Superior temporal gyrus (tissue), 1 donor: ENCODE data around the gene SNHG17.
A peak's percentile ranks its signal among the peaks of the same experiment; 100 is the strongest.
"Not testable (repeated sequence)": the region's sequence is repeated elsewhere in the genome, so short reads cannot be mapped to it uniquely, and the experiment has no call there.

Experiments used
- DNase-seq: peaks from one replicate; pipeline ENCODE4 v3.0.0-alpha.2; 2016; ENCODE audit errors: extremely low spot score

SNHG17 gene

DNA sequence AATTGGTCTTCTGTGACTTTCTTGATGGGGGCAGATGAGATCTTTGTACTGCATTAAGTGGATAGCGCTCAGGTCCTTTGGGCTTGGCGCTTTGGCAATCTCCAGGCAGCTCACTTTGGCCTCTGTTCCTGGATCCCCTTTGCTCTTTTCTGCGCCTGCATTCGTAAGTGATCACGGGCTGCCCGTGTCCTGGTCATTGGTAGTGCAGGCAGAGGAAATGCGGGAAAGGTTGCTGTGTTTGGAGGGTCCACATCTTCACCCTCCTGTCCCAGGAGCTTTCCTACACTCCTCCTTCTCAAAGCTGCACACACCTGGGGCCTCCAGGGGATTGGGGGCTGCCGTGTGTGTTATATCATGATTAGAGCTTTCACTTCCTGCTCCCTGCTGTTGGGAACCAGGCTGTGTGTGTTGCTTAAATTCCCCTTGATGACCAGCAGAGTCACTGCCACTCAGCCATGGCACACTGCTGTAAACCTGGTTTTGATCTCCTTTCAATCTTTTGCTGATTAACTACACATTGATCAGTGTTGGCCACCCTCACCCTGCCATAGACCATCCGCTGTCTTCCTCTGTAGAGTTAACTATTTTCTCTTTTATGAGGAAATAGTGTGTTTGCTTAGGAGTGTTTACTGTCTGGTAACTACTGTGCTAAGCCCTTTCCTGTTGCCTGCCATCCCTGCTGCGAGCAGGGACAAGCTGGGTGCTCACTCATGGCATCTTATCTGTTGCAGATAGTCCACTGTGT, 13.0 kb upstream of the SNHG17 start:
- DNase-seq: no peak

DNA sequence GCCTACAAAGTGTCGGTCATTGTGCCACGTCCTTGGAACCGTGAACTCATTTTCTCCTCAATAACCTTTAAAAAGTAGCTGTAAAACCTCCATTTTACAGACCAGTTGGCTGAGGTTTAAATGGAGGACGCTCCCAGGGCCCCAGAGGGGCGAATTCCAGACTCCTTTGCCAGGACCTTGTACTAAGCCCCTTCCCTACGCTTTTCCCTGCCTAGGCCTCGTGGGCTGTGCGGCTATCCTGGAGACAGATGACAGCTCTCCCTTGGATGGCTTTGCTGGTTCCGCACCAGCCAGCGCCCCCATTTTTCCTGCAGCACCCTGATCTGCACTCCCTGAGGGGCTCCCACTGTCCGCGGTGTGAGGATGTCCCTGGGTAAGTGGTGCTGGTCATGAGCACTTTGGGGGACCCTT, 12.1 kb upstream of the SNHG17 start:
- DNase-seq: no peak

DNA sequence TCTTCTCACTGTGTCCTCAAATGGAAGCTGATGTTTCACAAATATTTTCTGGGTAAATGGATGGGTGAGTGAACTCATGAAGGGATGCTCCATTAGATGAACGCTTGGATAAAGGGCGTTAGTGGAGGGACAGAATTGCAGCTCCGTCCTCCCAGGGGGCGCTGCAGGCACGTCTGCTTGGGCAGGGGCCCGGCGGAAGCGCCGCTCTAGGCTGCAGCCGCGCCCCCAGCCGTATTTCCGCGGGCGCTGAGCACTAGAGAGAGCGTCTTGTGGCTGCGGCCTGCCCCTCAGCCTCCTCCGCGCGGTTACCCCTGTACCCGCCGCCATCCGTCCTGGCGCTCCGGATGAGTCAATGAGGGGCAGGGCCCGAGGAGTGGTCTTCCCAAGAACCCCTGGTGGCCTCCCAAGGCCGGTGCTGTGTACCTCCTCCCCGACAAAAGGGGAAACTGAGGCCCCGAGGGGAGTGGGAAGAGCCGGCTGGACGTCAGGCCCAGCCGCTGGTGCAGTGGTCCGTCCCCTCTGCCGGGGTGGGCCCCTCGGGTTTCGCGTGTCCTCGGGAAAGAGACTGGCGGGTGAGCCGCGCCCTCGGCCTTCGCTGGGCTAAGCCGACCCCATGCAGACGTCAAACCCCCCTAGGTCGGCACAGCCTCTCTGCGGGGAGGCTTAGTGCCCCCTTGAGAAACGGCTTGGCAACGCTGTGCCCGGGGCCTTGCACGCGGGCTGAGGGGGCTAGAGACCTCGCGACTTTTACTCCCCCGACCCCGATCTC, 11.5 kb upstream of the SNHG17 start:
- DNase-seq: peak; percentile 93

DNA sequence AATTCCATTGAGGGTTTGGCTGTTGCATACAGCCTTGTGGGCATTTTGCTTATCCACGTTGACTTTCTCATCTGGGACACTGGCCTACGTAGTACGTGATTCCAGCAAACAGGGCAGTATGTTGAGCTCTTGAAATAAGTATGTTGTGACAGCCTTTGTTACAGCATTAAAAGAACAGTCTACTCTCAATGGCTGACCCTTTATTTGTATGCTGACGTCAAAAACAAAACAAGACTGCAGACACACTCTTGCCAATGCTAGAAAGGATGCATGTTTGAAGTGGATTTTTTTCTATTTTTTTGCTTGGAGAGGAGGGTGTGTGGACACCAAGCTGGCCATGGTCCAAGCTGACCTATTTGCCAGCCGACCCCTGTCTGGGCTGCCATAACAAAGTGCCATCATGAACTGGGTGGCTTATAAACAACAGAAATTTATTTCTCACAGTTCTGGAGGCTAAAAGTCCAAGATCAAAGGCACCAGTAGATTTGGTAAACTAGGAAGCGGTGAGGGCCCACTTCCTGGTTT, 10.8 kb upstream of the SNHG17 start:
- no peak for DNase-seq

DNA sequence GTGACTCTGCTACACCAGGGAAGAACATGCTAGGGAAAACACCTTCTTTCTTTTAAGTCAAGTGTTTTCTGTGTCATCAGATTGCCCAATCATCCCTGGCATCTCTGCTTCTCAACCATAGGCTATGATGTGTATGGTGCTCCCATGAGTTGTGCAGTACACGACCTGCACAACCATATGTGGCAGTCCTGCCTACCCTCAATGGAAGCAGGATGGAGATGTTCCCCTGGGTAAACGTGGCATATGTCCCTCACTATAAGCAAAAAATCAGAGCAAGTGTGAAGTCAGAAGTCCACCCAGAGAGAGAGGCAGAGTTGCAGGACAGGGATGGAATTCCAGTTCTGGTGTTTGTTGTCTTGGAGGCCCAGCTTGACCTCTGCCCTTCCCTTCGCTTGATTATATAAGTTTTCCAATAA, 10.3 kb upstream of the SNHG17 start:
- DNase-seq: no peak

DNA sequence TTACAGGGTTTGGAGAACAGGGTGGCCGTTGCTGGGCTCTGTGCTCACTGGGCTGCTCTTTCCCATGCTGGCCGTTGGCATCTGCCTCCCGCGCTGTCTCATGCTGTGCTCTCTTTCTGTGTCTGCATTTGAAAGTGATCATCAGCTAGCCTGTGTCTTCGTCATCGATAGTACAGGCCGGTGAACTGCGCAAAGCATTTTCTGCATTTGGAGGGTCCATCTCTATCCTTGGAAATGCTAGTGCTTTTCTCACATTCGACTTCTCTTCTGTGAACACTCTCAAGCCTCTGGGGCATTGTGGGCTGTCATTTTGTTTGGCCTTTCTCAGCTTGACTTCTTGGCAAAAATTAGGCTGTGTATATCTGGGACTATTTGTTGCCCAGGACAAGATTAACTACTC, 6.8 kb upstream of the SNHG17 start:
- no peak for DNase-seq

DNA sequence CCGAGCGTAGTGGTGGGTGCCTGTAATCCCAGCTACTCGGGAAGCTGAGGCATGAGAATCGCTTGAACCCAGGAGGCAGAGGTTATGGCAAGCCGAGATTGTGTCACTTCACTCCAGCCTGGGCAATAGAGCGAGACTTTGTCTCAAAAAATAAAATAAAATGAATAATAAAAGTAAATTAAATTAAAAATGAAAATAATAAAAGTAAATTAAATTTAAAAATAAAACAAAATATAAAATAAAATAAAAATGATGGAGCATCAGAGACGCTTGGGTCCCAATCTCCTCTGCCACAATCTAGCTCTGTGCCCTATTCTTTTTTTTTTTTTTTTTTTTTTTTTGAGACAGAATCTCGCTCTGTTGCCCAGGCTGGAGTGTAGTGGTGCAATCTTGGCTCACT, 6.0 kb upstream of the SNHG17 start:
- DNase-seq: not testable (repeated sequence)

DNA sequence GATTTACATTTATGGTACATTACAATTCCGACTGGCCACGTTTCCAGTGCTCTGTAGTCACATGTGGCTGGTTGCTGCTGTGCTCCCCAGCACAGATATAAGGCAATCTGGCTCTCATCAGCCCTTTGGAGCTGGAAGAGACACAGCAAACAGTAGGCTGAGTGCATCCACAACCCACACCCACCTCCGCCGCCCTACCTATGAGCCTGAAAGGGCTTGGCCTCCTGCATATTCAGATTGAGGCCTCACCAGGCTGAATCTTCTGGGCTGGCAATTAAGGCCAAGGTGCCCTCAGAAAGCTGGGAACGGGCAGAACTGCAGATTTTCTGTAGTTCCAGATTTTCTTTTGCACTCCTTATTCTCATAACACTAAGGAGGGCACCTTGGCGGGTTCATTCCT, 2.7 kb upstream of the SNHG17 start:
- DNase-seq: no peak

DNA sequence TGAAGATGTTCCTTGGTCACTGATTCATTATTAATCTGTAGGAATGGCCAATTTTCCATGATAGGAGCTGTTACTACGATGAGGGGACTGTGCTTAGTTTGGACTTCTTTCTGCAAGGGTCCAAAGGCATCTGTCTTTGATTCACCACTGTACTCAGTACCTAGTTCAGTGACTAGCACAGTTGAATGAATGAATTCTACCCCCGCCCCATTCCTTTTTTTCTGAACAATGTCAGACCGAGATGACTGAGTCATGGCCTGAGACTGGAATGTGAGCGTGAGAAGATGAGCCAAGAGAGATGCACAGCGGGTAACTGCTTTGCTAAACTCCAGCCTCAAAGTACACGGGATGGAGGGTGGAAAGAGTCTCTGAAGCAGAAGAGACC, 419 bp upstream of the SNHG17 start:
- no peak for DNase-seq

DNA sequence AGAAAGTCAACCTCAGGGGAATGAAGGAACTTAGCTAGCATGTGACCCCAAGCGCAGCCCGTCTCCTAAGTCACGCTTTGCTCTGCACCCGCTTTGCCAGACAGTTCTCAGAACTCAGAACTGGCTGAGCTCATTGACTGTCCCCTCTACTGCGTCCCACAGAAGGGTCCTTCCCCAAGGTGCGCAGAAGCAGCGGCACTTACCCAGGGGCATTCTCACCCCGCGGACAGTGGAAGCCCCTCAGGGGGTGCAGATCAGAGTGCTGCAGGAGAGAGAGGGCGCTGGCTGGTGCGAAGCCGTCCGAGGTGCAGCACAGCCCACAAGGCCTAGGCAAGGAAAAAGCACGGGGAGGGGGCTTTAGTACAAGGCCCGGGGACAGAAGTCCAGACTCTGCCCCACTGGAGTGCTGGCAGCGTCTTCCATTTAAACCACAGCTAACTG, 807 bp downstream of the SNHG17 start:
- no peak for DNase-seq

DNA sequence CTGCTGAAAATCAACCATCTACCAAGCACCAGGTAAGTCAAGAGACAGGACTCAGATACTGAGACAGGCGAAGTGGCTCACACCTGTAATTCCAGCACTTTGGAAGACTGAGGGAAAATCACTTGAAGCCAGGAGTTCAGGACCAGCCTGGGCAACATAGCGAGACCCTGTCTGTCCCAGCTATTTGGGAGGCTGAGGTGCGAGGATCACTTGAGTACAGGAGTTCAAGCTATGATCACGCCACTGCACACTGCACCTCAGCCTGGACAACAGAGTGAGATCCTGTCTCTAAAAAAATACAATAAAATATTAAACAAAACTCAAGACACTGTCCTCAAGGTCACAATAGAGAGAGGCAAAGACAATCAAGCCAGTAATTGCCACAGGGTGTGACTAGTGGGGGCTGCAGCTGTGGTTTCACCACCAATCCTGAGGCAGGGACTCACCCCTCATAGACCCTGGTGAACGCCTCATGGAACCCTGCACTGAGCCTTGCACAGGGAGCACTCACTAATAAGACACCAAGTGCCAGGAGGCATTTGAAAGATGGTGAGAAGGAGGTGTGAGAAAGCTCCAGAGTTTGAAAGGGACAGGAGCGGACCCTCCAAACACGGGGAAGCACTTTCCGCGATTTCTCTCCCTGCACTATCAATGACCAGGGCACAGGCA, 1.7 kb downstream of the SNHG17 start:
- no peak for DNase-seq

DNA sequence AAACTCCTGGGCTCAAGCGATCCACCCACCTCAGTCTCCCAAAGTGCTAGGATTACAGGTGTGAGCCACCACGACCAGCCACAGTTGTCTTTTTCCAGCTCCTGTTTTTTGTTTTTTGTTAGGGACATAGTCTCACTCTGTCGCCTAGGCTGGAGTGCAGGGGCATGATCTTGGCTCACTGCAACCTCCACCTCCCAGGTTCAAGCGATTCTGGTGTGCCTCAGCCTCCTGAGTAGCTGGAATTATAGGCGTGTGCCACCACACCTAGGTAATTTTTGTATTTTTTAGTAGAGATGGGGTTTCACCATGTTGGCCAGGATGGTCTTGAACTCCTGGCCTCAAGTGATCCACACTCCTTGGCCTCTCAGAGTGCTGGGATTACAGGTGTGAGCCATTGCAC, 2.3 kb downstream of the SNHG17 start:
- not testable (repeated sequence) for DNase-seq

DNA sequence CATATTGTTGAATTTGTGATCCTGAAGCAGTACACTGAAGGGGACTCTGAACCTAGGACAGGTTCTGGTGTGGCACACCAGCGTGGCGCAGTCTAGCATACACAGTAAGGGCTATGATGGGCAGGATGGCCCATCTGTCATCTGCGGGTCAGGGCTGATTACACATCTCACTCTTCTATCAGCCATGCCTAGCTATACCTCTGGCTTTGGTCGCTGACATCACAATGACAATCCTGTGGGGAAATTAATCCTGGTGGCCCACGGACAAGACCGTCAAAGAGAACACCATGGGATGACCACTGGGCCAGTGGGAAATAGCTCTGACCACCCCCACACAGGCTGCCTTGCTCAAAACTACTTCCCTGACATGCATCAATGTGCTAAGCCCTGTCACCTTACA, 2.8 kb downstream of the SNHG17 start:
- no peak for DNase-seq

DNA sequence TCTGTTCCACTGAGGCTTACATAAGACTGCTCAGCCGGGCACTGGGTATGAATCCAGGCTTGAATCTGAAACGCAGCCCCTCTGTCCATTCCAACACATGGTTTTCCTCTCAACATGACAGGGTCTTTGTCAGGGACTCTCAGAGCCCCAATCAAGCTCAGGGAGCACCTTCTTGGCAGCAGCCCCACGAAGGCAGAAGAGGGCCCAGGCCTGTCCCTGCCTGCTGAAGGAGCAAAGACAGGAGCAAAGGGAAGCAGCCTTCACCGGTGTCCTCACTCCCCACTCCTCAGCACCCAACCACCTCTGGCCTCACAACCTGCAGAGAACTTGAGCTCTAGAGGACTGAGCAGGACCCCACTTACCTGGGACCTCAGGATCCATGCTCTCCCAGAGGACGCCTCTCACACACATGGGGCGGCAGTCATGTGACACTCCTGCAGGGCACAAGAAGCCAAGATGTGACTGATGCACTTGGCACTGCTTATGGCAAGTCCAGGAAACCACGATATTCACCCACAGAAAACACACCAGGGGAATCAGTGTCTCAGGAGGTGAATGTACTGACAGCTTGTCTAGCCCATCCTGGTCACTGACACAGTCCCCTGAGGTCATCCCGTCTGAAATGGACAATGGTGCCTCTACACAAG, 4.3 kb downstream of the SNHG17 start:
- DNase-seq: no peak

DNA sequence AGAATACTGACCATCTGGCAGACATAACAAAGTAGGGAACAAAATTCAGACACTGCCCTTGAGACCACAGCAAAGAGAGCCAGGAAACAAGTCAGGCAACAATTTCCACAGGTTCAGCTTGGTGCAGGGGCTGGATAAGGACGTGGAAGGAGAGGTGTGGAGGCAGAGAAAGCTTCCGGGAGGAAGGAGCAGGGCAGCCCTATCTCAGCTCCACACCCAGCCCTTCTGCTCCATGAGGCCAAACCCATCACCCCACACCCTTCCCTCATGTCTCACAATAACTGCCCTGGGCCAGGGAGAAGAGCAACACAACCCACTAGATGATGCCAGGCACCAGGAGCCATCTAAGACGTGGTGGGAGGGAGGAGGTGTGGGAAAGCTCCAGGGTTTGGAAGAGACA, 5.8 kb downstream of the SNHG17 start:
- DNase-seq: no peak

DNA sequence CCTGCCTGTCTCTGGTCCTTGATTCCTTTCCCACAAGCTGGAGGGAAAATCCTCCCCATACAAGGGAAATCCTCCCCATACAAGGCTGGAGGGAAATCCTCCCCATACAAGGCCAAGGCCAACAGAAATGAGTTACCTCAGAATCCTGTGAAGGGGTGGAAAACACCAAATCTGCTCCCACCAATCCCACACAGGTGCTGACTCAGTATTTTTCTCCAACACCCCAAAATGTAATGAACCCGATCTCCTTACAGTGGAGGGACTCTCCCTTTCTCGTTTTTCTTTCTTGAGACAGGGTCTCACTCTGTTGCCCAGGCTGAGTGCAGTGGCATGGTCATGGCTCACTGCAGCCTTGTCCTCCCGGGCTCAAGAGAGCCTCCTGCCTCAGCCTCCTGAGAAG, 6.3 kb downstream of the SNHG17 start:
- DNase-seq: no peak

DNA sequence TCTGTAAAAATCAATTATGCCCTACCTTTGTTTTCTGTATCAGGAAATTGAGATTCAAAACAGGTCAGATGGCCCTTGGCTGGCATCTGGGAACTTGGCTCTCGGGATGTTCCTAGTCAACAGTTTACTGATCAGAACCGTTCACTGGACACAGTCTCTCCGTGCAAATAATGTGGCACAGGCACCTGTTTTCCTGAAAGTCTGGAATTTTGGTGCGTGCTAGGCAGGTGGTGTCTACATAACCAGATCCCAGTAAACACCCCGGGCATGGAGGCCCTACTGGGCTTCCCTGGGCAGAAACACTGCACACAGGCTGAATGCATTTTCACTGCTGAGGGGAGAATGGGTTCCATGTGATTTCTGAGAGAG, 7.5 kb downstream of the SNHG17 start:
- DNase-seq: peak; percentile 24

DNA sequence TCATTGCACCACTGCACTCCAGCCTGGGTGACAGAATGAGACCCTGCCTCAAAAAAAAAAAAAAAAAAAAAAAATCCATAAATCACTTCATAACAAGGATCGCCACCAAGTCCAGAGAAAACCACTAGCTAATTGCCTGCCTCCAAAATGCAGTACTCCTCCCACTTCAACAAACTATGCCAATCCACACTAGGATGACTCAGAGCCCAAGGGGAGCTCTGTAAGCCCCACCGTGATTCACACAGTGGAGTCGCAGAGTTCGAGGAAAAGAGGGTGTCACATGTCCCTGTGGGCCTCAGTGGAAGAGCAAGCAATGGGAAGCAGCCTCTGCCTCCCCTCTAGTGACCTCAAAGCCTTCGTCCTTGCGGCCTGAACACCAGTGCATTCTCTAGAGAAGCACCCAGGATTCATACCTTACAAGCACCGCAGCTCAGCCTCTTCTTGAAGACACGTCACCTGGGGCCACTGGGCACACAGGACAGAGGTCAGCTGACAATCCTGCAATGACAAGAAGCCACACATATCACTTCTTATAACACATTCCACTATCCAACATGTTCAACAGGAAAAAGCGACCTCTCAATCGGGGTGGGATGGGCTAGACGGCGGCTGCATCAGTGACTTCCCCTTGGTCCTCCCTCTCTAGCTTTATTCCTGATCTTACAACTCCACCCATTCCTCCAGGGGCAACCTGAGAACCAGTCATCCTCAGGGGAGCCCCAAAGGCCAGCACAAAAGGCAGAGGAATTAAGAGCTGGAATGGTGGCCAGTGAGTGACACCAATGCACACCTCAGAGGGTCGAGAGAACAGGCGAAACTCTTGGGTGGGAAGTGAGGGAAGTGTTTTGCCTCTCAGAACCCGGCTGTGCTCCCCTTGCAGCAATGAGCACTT, 8.9 kb downstream of the SNHG17 start:
- peak; percentile 57 for DNase-seq

DNA sequence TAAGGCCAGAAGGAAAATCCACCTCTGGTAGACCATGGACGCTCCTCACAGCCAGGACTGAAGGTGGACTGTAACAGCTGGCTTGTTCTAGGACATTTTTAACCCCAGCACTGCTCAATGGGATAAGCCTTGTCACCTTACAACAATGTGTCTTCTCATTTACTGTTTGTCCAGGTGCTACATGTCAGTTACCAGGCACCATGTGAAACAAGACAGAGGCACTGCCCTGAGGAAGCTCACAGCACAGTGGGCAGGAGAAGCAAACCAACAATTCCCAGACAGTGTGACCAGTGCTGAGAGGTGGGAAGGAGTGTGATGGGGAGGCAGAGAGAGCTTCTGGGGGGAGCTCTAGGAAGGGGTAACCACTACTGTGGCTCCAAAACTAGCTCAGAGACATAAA, 10.7 kb downstream of the SNHG17 start:
- peak; percentile 7 for DNase-seq

DNA sequence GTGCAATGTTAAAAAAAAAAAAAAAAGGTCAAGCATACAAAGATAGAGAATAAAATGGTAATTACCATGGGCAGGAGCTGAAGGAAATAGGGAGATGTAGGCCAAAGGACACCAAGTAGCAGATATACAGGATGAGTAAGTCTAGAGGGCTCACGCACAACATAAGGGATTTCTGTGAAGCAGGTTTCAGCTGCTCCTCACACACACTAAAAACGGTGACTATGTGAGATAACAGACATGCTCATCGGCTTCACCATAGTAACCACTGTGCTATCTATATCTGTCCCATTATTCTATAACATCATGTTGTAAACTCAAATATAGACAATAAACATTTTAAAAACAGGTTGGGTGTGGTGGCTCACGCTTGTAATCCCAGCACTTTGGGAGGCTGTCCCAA, 11.6 kb downstream of the SNHG17 start:
- peak; percentile 49 for DNase-seq

DNA sequence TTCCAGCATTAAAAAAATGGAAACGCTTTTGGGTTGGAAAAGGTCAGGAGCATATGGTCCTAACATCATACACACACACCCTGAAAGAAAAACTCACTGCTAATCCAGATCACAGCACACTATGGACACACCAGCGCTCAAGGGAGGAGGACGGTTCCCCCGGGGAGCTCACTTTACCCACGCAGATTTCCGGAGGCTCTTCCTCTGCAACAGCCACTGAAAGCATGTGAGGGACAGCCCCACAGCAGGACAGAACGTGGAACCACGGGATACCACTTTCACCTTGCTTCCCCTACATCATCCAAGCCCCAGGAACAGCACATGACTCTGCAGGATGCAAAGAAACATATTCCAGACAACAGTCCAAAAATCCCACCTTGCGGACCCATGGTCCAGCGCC, 13.2 kb downstream of the SNHG17 start:
- peak; percentile 4 for DNase-seq
